D721Med (cell line): Measurements from ENCODE around the gene LPP.

ENCODE experiments used
- DNase-seq: peaks from one replicate; pipeline ENCODE4 v3.0.0; 2011; ENCODE audit warnings: low spot score; ENCODE audit not compliant: insufficient read length
- FAIRE-seq: peaks from 2 replicates; lab custom pipeline; 2011; peaks lifted over from hg19 to GRCh38; lab: Jason Lieb, UNC
- TF ChIP-seq, protein P1 (sequence below): IDR thresholded peaks from 2 replicates; pipeline ENCODE4 v1.5.1; 2012; ENCODE audit warnings: mild to moderate bottlenecking, control low read depth; ENCODE audit not compliant: insufficient read depth; ENCODE audit errors: missing control alignments

LPP gene

GRCh38 chr3:188179006-188179966 is 25.3 kb downstream of the LPP start:
- TF ChIP-seq, protein P1, sequence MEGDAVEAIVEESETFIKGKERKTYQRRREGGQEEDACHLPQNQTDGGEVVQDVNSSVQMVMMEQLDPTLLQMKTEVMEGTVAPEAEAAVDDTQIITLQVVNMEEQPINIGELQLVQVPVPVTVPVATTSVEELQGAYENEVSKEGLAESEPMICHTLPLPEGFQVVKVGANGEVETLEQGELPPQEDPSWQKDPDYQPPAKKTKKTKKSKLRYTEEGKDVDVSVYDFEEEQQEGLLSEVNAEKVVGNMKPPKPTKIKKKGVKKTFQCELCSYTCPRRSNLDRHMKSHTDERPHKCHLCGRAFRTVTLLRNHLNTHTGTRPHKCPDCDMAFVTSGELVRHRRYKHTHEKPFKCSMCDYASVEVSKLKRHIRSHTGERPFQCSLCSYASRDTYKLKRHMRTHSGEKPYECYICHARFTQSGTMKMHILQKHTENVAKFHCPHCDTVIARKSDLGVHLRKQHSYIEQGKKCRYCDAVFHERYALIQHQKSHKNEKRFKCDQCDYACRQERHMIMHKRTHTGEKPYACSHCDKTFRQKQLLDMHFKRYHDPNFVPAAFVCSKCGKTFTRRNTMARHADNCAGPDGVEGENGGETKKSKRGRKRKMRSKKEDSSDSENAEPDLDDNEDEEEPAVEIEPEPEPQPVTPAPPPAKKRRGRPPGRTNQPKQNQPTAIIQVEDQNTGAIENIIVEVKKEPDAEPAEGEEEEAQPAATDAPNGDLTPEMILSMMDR: no peak
- FAIRE-seq (no peak), DNase-seq (no peak)

GRCh38 chr3:188180114-188180513 is 26.2 kb downstream of the LPP start:
- FAIRE-seq: no peak
- TF ChIP-seq, protein P1: no peak
- DNase-seq: no peak

GRCh38 chr3:188183452-188183851 is 29.5 kb downstream of the LPP start:
- DNase-seq (no peak), FAIRE-seq (no peak)
- TF ChIP-seq, protein P1: no peak

GRCh38 chr3:188184160-188184559 is 30.2 kb downstream of the LPP start:
- FAIRE-seq (no peak), DNase-seq (no peak)
- TF ChIP-seq, protein P1: no peak

DNA sequence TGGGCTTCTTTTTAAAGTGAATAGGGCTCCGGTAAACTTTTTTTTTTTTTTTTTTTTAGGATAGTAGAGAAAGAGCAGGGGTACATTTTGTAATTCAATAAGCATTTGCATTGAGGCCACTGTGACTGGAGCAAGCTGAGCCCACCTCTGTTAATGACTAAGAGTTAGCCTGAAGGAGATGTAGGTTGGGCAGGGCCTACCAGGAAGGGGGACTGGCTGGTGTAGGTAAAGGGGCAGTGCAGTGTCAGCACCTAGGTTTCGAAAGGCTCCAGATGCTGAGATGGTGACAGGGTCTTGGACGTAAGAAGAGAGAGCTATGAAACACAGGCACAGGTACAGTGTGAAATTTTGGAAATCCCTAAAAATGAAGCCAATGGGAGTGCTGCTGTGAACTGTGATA is 30.7 kb downstream of the LPP start:
- TF ChIP-seq, protein P1: no peak
- DNase-seq (no peak), FAIRE-seq (no peak)

DNA sequence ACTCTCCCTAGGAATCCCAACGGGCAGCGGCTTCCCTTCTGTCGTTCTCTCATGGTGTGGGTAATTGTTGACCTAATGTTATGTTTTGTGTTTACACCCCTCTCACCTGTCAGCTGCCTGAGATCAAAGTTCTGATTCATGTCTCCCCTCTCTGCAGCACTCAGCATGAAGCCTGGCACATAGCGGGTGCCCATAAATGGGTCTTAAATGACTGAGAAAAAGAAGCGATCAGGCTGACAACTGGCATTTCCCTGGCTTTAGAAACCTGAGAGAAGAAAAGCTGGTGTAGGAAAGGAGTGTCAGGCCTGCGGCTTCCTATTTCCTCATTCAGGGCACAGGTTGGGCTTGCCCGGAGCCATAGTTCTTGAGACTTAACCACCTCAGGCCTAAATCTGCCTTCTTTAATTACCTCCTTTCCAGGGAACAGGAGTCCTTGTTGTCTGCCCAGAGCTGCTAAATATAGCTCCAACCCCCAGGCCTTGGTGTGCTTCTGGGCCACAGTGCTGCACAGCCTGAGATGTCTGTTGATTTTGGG is 31.8 kb downstream of the LPP start:
- TF ChIP-seq, protein P1: no peak
- no peak for DNase-seq
- no peak for FAIRE-seq

GRCh38 chr3:188187053-188187452 is 33.1 kb downstream of the LPP start:
- DNase-seq: no peak
- TF ChIP-seq, protein P1: no peak
- no peak for FAIRE-seq
